ENCODE results near the gene COX14.

COX14 gene

DNA sequence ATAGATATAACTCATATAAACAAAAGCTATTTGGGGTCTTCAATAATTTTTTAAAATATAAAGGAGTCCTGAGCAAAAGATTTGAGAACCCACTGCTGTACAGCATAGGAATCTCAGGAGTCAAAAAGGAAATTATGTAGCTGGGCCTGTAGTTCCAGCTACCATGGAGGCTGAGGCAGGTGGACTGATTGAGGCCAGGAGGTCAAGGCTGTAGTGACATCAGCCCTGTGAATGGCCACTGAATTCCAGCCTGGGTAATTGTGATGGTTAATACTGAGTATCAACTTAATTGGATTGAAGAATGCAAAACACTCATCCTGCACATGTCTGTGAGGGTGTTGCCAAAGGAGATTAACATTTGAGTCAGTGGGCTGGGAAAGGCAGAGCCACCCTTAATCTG lies 44.6 kb downstream of the COX14 start:
- no peak for DNase-seq (ENCODE audit: low spot score)

DNA sequence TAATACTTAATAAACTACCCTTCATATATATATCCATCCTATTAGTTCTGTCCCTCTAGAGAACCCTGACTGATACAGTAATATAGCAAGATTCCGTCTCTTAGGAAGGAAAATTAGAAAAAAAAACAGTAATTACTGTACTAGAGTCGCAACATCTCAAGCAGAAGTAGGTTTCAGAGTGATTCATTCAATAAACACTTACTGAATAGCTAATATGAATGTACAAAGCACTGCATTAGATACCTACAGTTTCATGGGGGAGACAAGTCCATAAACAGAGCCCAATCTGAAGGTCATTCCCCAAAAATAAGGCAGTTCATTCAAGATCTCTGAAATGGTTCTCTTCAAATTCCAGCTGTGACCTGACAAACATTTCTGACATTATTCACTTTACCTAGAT lies 45.2 kb downstream of the COX14 start:
- DNase-seq (ENCODE audit: low spot score): no peak

DNA sequence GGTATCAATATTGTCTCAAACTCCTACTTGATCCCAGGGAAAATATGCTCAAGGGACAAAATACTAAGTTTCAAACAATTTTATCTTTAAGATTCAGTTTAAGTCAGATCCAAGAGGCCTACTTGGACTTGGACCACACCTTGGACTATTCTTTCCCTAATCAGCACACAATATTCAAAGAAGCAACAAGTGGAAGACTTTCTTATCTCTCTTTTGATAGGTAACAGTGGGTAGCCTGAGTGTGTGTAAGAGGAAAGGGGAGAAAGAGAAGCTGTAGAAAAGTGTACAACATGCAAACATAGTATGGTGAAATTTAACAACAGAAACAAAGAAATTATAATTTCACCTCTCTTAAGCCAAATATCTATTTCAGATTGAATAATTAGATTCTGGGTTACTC lies 48.6 kb downstream of the COX14 start:
- DNase-seq (ENCODE audit: low spot score): no peak

GRCh38 chr12:50162230-50162629 lies 50.2 kb downstream of the COX14 start:
- no peak for DNase-seq (ENCODE audit: low spot score)

- DNase-seq (ENCODE audit: low spot score): no peak
Observed at GRCh38 chr12:50164963-50165362, 52.9 kb downstream of the COX14 start.

- DNase-seq (ENCODE audit: low spot score): peak; percentile 85
Observed at GRCh38 chr12:50166799-50167048, 54.7 kb downstream of the COX14 start.

DNA sequence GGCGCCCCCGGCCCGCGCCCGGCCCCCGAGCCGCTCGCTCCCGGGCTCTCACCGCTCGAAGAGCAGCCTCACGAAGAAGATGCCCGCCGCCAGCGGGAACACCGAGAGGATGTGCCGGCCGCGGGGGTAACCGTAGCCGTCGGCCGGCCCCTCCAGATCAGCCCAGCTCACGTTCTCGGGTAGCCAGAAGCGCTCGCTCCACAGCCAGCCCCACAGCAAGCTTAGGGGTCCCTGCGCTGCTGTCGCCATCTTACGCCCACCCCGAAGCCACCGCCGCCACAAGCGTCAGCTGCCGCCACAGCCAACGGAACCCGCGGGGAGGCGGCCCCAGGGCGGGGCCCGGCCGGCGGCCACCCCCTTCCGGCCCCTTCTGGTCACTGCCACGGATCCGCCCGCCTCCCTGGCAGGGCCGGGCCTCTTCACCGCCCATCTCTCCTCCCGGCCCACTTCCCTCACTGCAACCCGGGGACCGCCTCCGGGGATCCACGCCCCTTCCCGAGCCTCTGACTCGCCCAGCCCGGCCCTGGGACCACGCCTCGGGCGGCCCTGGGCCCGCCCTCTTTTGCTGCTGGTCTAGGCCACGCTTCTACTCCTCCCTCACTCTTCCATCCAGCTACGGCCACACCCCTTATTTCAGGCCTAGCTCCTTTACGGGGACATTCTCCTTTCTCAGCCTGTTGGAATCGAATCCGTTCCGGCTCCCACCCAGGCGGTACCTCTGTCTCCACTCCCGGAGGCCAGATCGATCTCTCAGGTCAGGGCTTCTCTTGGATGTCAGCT lies 55.2 kb downstream of the COX14 start, which contains the start of gene CERS5:
Gene CERS5 (minus strand): TSS at position 321 of the 780 bp plus-strand sequence. CDS start 72 bp downstream, at position 249.
- DNase-seq (ENCODE audit: low spot score): peak; percentile 99
